HUES6 (cell line): Measurements from ENCODE around the gene ARHGAP15.

Source experiments
- H3K27ac ChIP-seq: 2 replicates; pipeline ENCODE4 v1.7.0; 2013; ENCODE audit warnings: low read depth, mild to moderate bottlenecking, low read length, inconsistent platforms
- H3K27me3 ChIP-seq: 2 replicates; pipeline ENCODE4 v1.6.1; 2013; ENCODE audit warnings: low read length; ENCODE audit not compliant: control insufficient read depth, insufficient read depth
- H3K36me3 ChIP-seq: 2 replicates; pipeline ENCODE4 v1.6.1; 2013; ENCODE audit warnings: low read length; ENCODE audit not compliant: control insufficient read depth, insufficient read depth
- H3K4me1 ChIP-seq: 2 replicates; pipeline ENCODE4 v1.6.1; 2013; ENCODE audit warnings: low read length; ENCODE audit not compliant: control insufficient read depth, insufficient read depth
- H3K4me3 ChIP-seq: 2 replicates; pipeline ENCODE4 v1.5.1; 2013; ENCODE audit warnings: low read depth, low read length
- H3K9ac ChIP-seq: one replicate; pipeline ENCODE4 v1.6.1; 2013; ENCODE audit warnings: mild to moderate bottlenecking, low read length
- H3K9me3 ChIP-seq: 2 replicates; pipeline ENCODE4 v1.6.1; 2013; ENCODE audit warnings: low read depth, low read length; ENCODE audit not compliant: control insufficient read depth, insufficient read depth

Gene ARHGAP15

GRCh38 chr2:143690235-143690634, 561.0 kb downstream of the ARHGAP15 start:
- H3K9me3 ChIP-seq, result no peaks in the 10 kb centered on the region
- no peak overlapping the region for H3K9ac ChIP-seq
- H3K27ac ChIP-seq, result no peak overlapping the region
- H3K4me3 ChIP-seq, result no peak overlapping the region
- H3K36me3 ChIP-seq, result no peaks in the 10 kb centered on the region
- no peaks in the 10 kb centered on the region for H3K27me3 ChIP-seq
- H3K4me1 ChIP-seq, result peaks cover 43% of the 10 kb centered on the region

GRCh38 chr2:143691121-143691520, 561.9 kb downstream of the ARHGAP15 start:
- H3K27me3 ChIP-seq, result no peaks in the 10 kb centered on the region
- peaks cover 38% of the 10 kb centered on the region for H3K4me1 ChIP-seq
- no peaks in the 10 kb centered on the region for H3K36me3 ChIP-seq
- no peaks in the 10 kb centered on the region for H3K9me3 ChIP-seq
- no peak overlapping the region for H3K9ac ChIP-seq
- H3K4me3 ChIP-seq, result no peak overlapping the region
- H3K27ac ChIP-seq, result no peak overlapping the region

- H3K4me3 ChIP-seq, result no peak overlapping the region
- no peaks in the 10 kb centered on the region for H3K27me3 ChIP-seq
- H3K4me1 ChIP-seq, result peaks cover 38% of the 10 kb centered on the region
- H3K9ac ChIP-seq, result no peak overlapping the region
- H3K36me3 ChIP-seq, result no peaks in the 10 kb centered on the region
- H3K9me3 ChIP-seq, result no peaks in the 10 kb centered on the region
- no peak overlapping the region for H3K27ac ChIP-seq
These were observed 562.9 kb downstream of the ARHGAP15 start for GRCh38 chr2:143692162-143692561.

GRCh38 chr2:143692967-143693366, 563.7 kb downstream of the ARHGAP15 start:
- no peaks in the 10 kb centered on the region for H3K9me3 ChIP-seq
- no peaks in the 10 kb centered on the region for H3K27me3 ChIP-seq
- no peak overlapping the region for H3K9ac ChIP-seq

GRCh38 chr2:143694335-143694734, 565.1 kb downstream of the ARHGAP15 start:
- no peaks in the 10 kb centered on the region for H3K36me3 ChIP-seq
- no peaks in the 10 kb centered on the region for H3K27me3 ChIP-seq
- no peak overlapping the region for H3K4me3 ChIP-seq
- H3K9me3 ChIP-seq, result no peaks in the 10 kb centered on the region
- no peak overlapping the region for H3K9ac ChIP-seq
- H3K27ac ChIP-seq, result no peak overlapping the region
- peaks cover 36% of the 10 kb centered on the region for H3K4me1 ChIP-seq

More at GRCh38 chr2:143692967-143693366, 563.7 kb downstream of the ARHGAP15 start:
- Histone ChIP-seq H3K4me1 (peaks cover 38% of the 10 kb centered on the region), H3K27ac (no peak overlapping the region), H3K36me3 (no peaks in the 10 kb centered on the region), H3K4me3 (no peak overlapping the region)

GRCh38 chr2:143696651-143697050, 567.4 kb downstream of the ARHGAP15 start:
- H3K27ac ChIP-seq, result no peak overlapping the region
- no peak overlapping the region for H3K9ac ChIP-seq
- H3K4me3 ChIP-seq, result no peak overlapping the region
- no peaks in the 10 kb centered on the region for H3K36me3 ChIP-seq
- no peaks in the 10 kb centered on the region for H3K27me3 ChIP-seq
- H3K9me3 ChIP-seq, result no peaks in the 10 kb centered on the region
- peaks cover 16% of the 10 kb centered on the region for H3K4me1 ChIP-seq

GRCh38 chr2:143697744-143698143, 568.5 kb downstream of the ARHGAP15 start:
- Histone ChIP-seq H3K27ac (no peak overlapping the region), H3K4me1 (peaks cover 5% of the 10 kb centered on the region), H3K27me3 (no peaks in the 10 kb centered on the region), H3K9ac (no peak overlapping the region), H3K9me3 (no peaks in the 10 kb centered on the region), H3K36me3 (no peaks in the 10 kb centered on the region), H3K4me3 (no peak overlapping the region)

GRCh38 chr2:143698352-143698751, 569.1 kb downstream of the ARHGAP15 start:
- no peaks in the 10 kb centered on the region for H3K36me3 ChIP-seq
- H3K27ac ChIP-seq, result no peak overlapping the region
- no peaks in the 10 kb centered on the region for H3K27me3 ChIP-seq
- H3K9ac ChIP-seq, result no peak overlapping the region
- no peaks in the 10 kb centered on the region; the same call in 1 of the 2 replicates for H3K4me1 ChIP-seq
- H3K9me3 ChIP-seq, result no peaks in the 10 kb centered on the region
- H3K4me3 ChIP-seq, result no peak overlapping the region

GRCh38 chr2:143698888-143699570, 569.8 kb downstream of the ARHGAP15 start:
- Histone ChIP-seq H3K9me3 (no peaks in the 10 kb centered on the region), H3K4me3 (no peak overlapping the region), H3K9ac (no peak overlapping the region), H3K4me1 (no peaks in the 10 kb centered on the region; the same call in 1 of the 2 replicates), H3K27me3 (no peaks in the 10 kb centered on the region), H3K36me3 (no peaks in the 10 kb centered on the region), H3K27ac (no peak overlapping the region)

GRCh38 chr2:143700865-143701264, 571.6 kb downstream of the ARHGAP15 start:
- no peaks in the 10 kb centered on the region for H3K9me3 ChIP-seq
- H3K36me3 ChIP-seq, result no peaks in the 10 kb centered on the region
- H3K4me3 ChIP-seq, result no peak overlapping the region
- no peaks in the 10 kb centered on the region for H3K27me3 ChIP-seq
- no peak overlapping the region for H3K9ac ChIP-seq
- no peak overlapping the region for H3K27ac ChIP-seq
- H3K4me1 ChIP-seq, result peaks cover 7% of the 10 kb centered on the region

- Histone ChIP-seq H3K9ac (no peak overlapping the region), H3K27ac (no peak overlapping the region), H3K9me3 (no peaks in the 10 kb centered on the region), H3K27me3 (no peaks in the 10 kb centered on the region), H3K4me1 (peaks cover 7% of the 10 kb centered on the region), H3K4me3 (no peak overlapping the region), H3K36me3 (no peaks in the 10 kb centered on the region)
These were observed 572.6 kb downstream of the ARHGAP15 start for GRCh38 chr2:143701785-143702184.
